Endothelial cell of umbilical vein (primary cell): ENCODE measurements around the gene FKBP14.

Experiments used
- CTCF ChIP-seq, 2 donors: IDR thresholded peaks; 1 replicate in 1 of 2; 2 replicates in 1 of 2; pipeline ENCODE4 v1.5.1; 2011; ENCODE audit warnings: low read length in 2 of 2, mild to moderate bottlenecking in 2 of 2, moderate library complexity in 2 of 2, control low read depth in 1 of 2, inconsistent platforms in 1 of 2, low read depth in 1 of 2; ENCODE audit not compliant: insufficient read depth in 1 of 2; ENCODE audit errors: extremely low read depth in 1 of 2
- FOS ChIP-seq: IDR thresholded peaks from 2 replicates; pipeline ENCODE4 v1.6.1; 2011; ENCODE audit warnings: mild to moderate bottlenecking, low read length, moderate library complexity, borderline replicate concordance; ENCODE audit not compliant: insufficient read depth
- JUN ChIP-seq: IDR thresholded peaks from 2 replicates; pipeline ENCODE4 v1.6.1; 2011; ENCODE audit warnings: borderline replicate concordance, low read depth; ENCODE audit not compliant: insufficient read length, insufficient read depth
- POLR2A ChIP-seq: IDR thresholded peaks from 2 replicates; pipeline ENCODE4 v1.6.1; 2012; ENCODE audit warnings: low read depth, mild to moderate bottlenecking, control low read depth, low read length
- POLR2AphosphoS5 ChIP-seq: IDR thresholded peaks from 2 replicates; pipeline ENCODE4 v1.6.1; 2012; ENCODE audit warnings: low read depth, mild to moderate bottlenecking, control low read depth, low read length, moderate library complexity; ENCODE audit not compliant: insufficient read depth
- TF ChIP-seq, protein P1 (sequence below): IDR thresholded peaks from 2 replicates; pipeline ENCODE4 v1.6.1; 2011; ENCODE audit not compliant: insufficient read depth, insufficient read length

DNA sequence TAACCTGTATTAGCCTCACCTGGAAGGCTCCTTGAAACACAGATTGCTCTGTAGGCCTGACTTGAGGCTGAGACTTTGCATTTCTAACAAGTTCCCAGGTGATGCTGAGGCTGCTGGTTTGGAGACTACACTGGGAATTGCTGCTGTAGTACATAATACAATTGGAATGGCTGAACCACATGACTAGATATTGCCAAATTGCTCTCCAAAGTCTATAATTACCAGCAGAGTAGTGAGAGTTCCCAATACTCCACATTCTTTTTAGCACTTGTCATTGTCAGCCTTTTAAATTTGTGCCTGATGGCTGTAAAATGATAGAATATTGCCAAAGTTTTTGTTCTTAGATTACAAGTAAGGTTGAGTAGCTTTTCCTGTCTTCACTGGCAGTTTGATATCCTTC lies 41.6 kb upstream of the FKBP14 start:
- TF ChIP-seq CTCF (IDR thresholded peaks at IDR 0.05; ENCODE audit: extremely low read depth in 1 of 2, insufficient read depth in 1 of 2, low read depth in 1 of 2, low read length in 2 of 2) (no peak), POLR2A (no peak), FOS (no peak), JUN (no peak), POLR2AphosphoS5 (no peak)
- TF ChIP-seq, protein P1, sequence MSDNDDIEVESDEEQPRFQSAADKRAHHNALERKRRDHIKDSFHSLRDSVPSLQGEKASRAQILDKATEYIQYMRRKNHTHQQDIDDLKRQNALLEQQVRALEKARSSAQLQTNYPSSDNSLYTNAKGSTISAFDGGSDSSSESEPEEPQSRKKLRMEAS, result no peak
